HG02763 (cell line): ENCODE results near the gene CNTNAP2.

ENCODE experiments used
- ATAC-seq: cut with Tn5 transposase; IDR thresholded peaks from one replicate; pipeline ENCODE4 v1.9.1; 2021; ENCODE audit warnings: mild to moderate bottlenecking, moderate library complexity; ENCODE audit not compliant: unreplicated experiment

Gene CNTNAP2

DNA sequence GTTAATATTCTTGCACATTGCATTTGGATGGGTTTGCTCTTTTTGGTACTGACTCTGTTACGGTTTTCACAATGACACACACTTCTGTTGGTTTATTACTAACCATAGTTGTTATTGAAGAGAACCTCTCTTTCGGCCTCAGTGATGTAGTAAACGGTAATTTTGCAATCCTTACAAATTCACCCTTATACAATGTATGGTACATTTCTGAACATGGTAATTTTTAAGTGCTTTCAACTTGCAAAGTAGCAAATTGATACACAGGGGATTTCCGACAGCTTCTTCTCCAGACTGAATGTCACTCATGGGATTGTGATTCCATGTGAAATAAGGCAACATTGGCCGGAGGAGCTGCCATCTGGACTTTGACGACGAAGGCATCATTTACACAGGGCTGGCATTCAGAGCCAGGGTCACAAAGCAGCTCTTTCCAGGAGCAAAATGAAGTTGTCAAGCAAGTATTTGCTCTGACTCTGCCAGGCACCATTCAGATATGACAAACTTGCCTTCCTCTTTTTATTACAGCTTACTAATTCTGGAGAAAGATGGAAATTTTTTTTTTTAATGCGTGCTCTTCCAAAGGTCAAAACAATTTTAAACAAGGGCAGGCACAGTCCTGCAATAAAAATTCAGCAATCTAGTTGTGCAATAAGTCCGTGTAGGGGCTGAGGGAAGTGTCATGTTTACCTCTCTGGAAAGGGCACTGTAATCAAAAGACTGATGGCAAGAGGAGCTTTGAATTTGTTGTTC, 1762.5 kb downstream of the CNTNAP2 start:
- ATAC-seq: no peak

- ATAC-seq: no peak
These were observed 1769.3 kb downstream of the CNTNAP2 start for GRCh38 chr7:147885869-147886268.

DNA sequence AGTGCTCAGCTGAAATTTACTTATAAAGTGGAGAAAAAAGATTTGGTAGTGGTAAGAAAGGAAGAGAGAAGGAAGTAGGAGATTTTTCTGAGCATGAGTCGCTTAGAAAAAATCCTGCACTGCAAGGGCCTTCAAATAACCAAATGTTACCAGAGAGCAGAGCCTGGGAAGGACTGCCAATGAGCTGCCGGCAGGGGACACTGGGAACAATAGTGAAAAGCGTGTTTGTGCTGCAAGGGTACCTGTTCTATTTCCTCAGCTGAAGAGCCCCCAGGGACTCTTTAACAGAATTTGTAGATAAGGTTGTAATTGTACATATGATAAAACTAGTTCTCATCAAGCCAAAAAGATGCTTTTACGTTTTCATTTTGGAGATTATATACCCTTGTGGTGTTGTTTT, 1777.7 kb downstream of the CNTNAP2 start:
- no peak for ATAC-seq

DNA sequence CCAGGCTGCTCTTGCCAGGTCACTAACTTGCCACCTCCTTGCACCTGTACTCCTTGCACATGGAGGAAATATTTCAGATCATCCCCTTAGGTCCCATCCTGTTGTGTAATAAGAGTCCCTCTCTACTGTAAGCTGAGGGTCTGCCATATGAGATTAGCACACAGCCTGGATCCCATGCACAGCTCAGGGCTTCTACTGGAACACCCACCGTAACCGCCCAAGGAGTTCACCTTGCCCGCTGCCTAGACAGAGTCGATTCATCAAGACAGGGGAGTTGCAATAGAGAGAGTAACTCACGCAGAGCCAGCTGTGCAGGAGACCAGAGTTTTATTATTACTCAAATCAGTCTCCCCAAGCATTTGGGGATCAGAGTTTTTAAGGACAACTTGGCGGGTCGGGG, 1779.5 kb downstream of the CNTNAP2 start:
- ATAC-seq: no peak

DNA sequence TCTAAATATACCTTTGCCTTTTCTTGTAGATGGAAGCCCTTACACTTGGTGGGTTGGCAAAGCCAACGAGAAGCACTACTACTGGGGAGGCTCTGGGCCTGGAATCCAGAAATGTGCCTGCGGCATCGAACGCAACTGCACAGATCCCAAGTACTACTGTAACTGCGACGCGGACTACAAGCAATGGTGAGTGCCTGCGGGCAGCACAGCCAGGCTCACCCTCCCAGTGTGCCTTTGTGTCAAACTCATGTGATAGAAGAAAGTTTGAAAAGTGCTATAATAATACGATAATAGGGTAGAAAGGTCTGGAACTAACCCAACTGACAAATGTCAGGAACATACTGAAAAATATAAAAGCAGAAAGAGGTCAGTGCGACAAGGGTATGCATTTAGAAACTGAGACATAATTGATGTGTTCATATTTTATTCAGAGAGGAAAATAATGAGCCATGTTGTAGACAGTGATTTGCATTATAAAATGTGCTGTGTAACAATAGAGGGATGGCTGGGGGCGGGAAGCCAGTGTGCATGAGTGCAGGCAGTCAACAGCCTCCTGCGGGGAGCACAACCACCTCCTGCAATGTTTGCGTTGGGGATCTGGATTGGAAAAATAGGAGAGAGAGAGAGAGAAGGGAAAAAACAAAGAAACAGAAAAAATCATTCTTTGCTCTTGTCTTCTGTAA, 1787.1 kb downstream of the CNTNAP2 start:
- no peak for ATAC-seq

- ATAC-seq: no peak
These were observed 1787.6 kb downstream of the CNTNAP2 start for GRCh38 chr7:147904219-147904576.

GRCh38 chr7:147909431-147910148, 1793.0 kb downstream of the CNTNAP2 start:
- no peak for ATAC-seq

DNA sequence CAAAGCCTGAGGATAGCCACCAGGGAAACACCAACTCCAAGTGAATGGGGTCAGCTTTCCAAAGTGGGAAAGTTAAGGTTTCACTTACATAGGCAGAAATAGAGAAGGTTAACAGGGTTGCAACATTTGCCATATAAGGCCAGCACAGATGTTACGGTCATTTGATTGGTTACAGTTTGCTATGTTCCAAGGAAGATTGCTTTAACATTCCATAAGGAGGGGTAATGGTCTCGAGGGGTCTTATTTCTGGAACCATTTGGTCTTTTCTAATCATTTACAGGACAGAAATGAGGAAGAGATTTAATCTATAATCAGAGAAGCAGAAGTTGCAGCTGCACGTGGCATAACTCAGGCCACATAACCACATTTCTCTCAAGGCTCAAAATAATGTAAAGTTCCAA, 1794.6 kb downstream of the CNTNAP2 start:
- ATAC-seq: no peak

DNA sequence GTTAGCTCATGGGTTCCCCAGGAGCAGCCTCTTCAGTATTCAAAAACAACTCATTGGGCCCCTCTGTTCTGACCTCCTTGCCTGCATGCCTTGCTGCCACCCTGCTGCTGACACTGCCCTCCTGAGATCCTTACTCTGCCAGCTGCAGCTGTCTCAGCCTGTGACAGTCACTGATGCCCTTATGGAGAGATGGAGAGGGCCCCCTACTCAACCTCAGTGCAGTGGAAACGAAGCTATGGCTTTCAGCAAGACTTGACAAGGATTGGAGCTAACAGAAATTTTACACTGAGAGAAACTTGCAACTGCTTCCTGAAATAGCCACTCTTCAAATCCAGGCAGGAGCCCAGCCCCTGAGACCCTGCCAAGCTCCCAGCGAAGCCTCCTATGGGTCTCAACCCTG, 1795.7 kb downstream of the CNTNAP2 start:
- ATAC-seq: no peak

GRCh38 chr7:147912946-147913638, 1796.5 kb downstream of the CNTNAP2 start:
- ATAC-seq: no peak

- no peak for ATAC-seq
These were observed 1799.2 kb downstream of the CNTNAP2 start for GRCh38 chr7:147915781-147916180.

DNA sequence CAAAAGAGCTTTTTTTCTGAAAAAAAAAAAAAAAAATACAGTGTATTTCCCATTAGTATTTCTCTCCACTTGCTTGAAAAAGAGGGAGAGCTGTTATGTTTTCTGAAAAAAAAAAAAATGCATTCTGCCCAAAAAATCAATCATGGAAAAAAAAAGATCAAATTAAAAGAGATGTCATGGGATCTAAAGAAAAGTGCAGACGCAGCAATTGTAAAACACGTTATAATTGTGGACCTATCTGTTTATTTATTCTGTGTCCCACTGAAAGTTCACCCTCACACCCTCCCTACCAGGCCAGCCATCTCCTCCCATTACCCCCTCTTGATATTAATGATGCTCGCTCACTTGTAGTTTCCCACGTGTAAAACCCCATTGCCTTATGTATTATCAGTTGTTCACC, 1800.0 kb downstream of the CNTNAP2 start:
- ATAC-seq: no peak

DNA sequence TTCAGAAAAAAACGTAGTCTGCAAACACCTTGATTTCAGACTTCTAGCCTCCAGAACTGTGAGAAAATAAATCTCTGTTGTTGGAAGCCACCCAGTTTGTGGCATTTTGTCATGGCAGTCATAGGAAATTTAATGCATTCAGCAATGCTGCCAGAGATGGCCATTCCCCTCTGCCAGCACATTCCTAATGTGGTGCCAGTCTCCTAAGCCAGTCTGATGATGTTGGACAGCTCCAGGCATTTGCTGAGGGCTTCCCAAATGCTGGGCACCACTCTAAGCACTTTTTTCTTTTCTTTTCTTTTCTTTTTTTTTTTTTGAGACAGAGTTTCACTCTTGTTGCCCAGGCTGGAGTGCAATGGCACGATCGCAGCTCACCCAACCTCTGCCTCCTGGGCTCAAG, 1807.2 kb downstream of the CNTNAP2 start:
- no peak for ATAC-seq

DNA sequence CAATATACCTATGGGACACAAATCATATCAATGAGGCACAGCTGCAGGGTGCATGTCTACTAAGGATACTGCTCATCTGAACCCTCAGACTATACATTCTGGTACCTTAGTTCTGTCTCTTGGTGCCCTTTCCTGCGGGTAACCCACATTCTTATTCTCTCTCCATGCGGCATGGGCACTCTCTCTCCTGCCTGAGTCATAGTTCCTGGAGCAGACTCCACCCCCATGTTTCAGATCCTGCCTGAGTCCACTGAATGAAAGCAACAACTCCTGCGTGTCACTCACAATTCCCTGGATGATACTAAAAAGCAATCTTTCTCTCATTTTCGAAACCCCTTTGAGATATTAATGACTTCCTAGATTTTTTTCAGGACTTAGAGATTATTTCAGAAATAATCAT, 1820.8 kb downstream of the CNTNAP2 start:
- no peak for ATAC-seq

DNA sequence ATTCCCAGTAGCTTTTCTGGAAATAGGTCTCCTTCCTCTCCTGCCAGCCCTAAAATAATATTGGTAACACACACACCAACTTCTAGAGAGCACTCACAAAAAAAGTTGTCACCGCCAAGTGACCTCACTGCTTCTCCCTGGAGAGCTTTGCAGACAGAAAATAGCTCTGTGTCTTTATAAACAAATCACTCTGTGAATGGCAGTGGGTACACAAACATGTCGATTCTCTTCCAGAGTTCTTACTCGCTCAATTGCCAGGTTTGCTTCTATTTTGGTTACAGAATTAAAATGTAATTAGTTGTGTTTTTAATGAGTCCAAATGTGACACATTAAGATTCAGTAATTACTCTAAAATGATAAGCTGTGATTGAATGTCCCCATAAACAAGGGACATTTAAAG, 1824.8 kb downstream of the CNTNAP2 start:
- no peak for ATAC-seq

- ATAC-seq: no peak
These were observed 1827.7 kb downstream of the CNTNAP2 start for GRCh38 chr7:147944321-147944720.

GRCh38 chr7:147952918-147953317, 1836.3 kb downstream of the CNTNAP2 start:
- no peak for ATAC-seq

- no peak for ATAC-seq
These were observed 1851.5 kb downstream of the CNTNAP2 start for GRCh38 chr7:147968046-147968610.

- ATAC-seq: no peak
These were observed 1855.1 kb downstream of the CNTNAP2 start for GRCh38 chr7:147971606-147972110.

GRCh38 chr7:147978201-147978600, 1861.6 kb downstream of the CNTNAP2 start:
- no peak for ATAC-seq

DNA sequence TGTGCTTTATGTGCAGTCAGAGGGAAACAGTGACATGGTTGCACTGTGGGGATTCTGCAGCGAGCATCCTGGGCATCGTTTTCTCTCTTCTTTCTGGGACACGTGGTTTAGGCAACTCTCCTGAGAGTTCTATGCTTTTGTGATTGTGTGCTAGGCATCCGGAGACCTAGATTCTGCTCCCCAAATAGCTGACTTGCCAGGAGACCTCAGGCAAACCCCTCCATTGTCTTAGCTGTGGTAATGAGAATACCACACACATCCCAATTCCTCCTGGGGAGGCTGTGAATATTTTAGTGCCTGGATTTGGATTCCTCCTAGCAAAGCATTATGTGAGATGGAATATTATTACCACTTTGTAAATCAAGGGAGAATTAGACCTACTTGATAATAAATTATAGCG, 1862.0 kb downstream of the CNTNAP2 start:
- ATAC-seq: no peak
